OCI-LY7 (cell line): ENCODE data around the gene TAS2R38. TPM values are rescaled to one million over a fixed set of nuclear protein-coding genes. Genes with fewer than 3 reads are reported as not detected.
"Not testable (repeated sequence)": the region's sequence is repeated elsewhere in the genome, so short reads cannot be mapped to it uniquely, and the experiment has no call there.

Experiments used
- BruUV-seq: library from RNA; stranded (reverse); fragments of 400-500 nt; replicated peaks from 2 replicates; lab custom pipeline; 2021; lab: Mats Ljungman, UMichigan
- CTCF ChIA-PET: fragments of 300-600 bp; sonication (Branson Sonifier 250); formaldehyde crosslinking; loops from one replicate; lab custom pipeline; 2022; ENCODE audit warnings: antibody characterized with exemption; ENCODE audit not compliant: unreplicated experiment; lab: Charles Lee
- POLR2A ChIA-PET: fragments of 300-600 bp; sonication (Branson Sonifier 250); formaldehyde crosslinking; loops from one replicate; lab custom pipeline; 2022; ENCODE audit warnings: antibody characterized with exemption; lab: Charles Lee
- DNase-seq: peaks from one replicate; pipeline ENCODE4 v3.0.0-alpha.2; 2015; ENCODE audit warnings: low spot score
- H2AFZ ChIP-seq: fragments of 200-600 bp; sonication (generic), shearing (Covaris generic); 2 replicates; pipeline ENCODE4 v1.6.1; 2014; ENCODE audit warnings: mild to moderate bottlenecking, antibody characterized with exemption, low read length, moderate library complexity
- H3K27ac ChIP-seq: fragments of 200-600 bp; sonication (generic); 2 replicates; pipeline ENCODE4 v1.5.1; 2014; ENCODE audit warnings: mixed run types, low read depth, mild to moderate bottlenecking, moderate library complexity, low read length, inconsistent platforms; ENCODE audit not compliant: poor library complexity, severe bottlenecking
- H3K36me3 ChIP-seq: fragments of 200-600 bp; sonication (generic); 2 replicates; pipeline ENCODE4 v1.6.1; 2014; ENCODE audit warnings: mild to moderate bottlenecking, antibody characterized with exemption, low read length, moderate library complexity, mixed read lengths; ENCODE audit not compliant: insufficient read depth
- H3K4me1 ChIP-seq: fragments of 200-600 bp; sonication (generic); 2 replicates; pipeline ENCODE4 v1.5.1; 2014; ENCODE audit warnings: mild to moderate bottlenecking, low read length; ENCODE audit not compliant: insufficient read depth, poor library complexity, severe bottlenecking
- H3K4me2 ChIP-seq: fragments of 200-600 bp; sonication (generic); 2 replicates; pipeline ENCODE4 v1.6.1; 2014; ENCODE audit warnings: mild to moderate bottlenecking, low read length
- H3K4me3 ChIP-seq: fragments of 200-600 bp; sonication (generic); 2 replicates; pipeline ENCODE4 v1.5.1; 2014; ENCODE audit warnings: mild to moderate bottlenecking, low read depth, low read length; ENCODE audit not compliant: poor library complexity, severe bottlenecking
- H3K79me2 ChIP-seq: fragments of 200-600 bp; sonication (generic); 2 replicates; pipeline ENCODE4 v1.6.1; 2016; ENCODE audit warnings: low read depth, mild to moderate bottlenecking, low read length, moderate library complexity, mixed read lengths; ENCODE audit not compliant: insufficient read depth
- H3K9me2 ChIP-seq: fragments of 200-600 bp; sonication (generic); 2 replicates; pipeline ENCODE4 v1.6.1; 2016; ENCODE audit warnings: mild to moderate bottlenecking, low read length, mixed read lengths; ENCODE audit not compliant: insufficient read depth
- H3K9me3 ChIP-seq: fragments of 200-600 bp; sonication (generic); 2 replicates; pipeline ENCODE4 v1.6.1; 2014; ENCODE audit warnings: mild to moderate bottlenecking, mixed run types, low read length, mixed read lengths
- H4K20me1 ChIP-seq: fragments of 200-600 bp; sonication (generic); 2 replicates; pipeline ENCODE4 v1.6.1; 2014; ENCODE audit warnings: mild to moderate bottlenecking, antibody characterized with exemption, low read length, moderate library complexity, mixed read lengths; ENCODE audit not compliant: insufficient read depth
- CTCF ChIP-seq: fragments of 200-600 bp; sonication (generic); conservative IDR thresholded peaks from 2 replicates; pipeline ENCODE4 v1.5.1; 2014; ENCODE audit warnings: mild to moderate bottlenecking, antibody characterized with exemption, low read length, moderate library complexity, mixed read lengths
- EZH2phosphoT487 ChIP-seq: fragments of 200-600 bp; sonication (generic); IDR thresholded peaks from 2 replicates; pipeline ENCODE4 v1.6.1; 2018; ENCODE audit warnings: low read depth, borderline replicate concordance, mild to moderate bottlenecking, mixed run types, antibody characterized with exemption, low read length, moderate library complexity, mixed read lengths
- intact Hi-C: fragments of 100-400 bp; cut with micrococcal nuclease; formaldehyde crosslinking; loops from one replicate; pipeline ENCODE4 v1.10.0; 2022; ENCODE audit not compliant: unreplicated experiment
- total RNA-seq, 2 experiments: library from RNA; depleted of rRNA in 1 of 2; stranded (reverse); fragments of >200 nt in 1 of 2; shearing (Covaris generic) in 1 of 2; gene quantifications; 2 replicates each; pipeline ENCODE4 v1.2.3, GENCODE V29; 2014 to 2022

Gene TAS2R38
- total RNA-seq, 2 experiments from 2014 or later: not detected

DNA sequence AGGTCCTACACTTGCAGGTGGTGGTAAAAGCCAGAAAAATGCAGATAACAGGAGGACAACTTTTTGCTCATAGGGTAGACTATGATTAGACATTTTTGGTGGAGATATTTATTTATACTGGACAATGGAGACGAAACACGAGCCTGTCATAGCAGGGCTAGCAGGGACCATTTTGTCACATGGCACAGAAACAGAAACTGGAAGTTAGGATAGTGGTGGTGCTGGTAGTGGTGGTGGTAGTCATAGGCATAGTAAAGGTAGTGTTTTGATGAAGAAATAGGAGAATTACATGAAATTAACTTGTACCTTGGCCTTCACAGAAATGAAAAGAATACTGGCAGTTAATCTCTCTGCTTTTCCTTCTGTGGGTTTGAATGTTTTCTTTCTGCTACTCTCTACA, 13.3 kb upstream of the TAS2R38 start:
- TF ChIP-seq EZH2phosphoT487 (no peak), CTCF (no peak)
- H2AFZ ChIP-seq: no peak overlapping the region
- no peak overlapping the region for H3K4me3 ChIP-seq
- ChIA-PET CTCF (no interaction called here), POLR2A (no interaction called here)
- H3K9me2 ChIP-seq: no peaks in the 10 kb centered on the region
- H3K4me1 ChIP-seq: no peaks in the 10 kb centered on the region
- BruUV-seq: no TSS peak
- no peaks in the 10 kb centered on the region for H3K9me3 ChIP-seq
- H4K20me1 ChIP-seq: no peaks in the 10 kb centered on the region
- H3K4me2 ChIP-seq: no peak overlapping the region
- no peak for DNase-seq
- intact Hi-C loops: no loop called here
- no peaks in the 10 kb centered on the region for H3K79me2 ChIP-seq
- H3K36me3 ChIP-seq: no peaks in the 10 kb centered on the region
- H3K27ac ChIP-seq: no peak overlapping the region

GRCh38 chr7:141985926-141986325, 12.4 kb upstream of the TAS2R38 start:
- BruUV-seq, POLR2A ChIA-PET, CTCF ChIA-PET: not testable (repeated sequence)

GRCh38 chr7:141979568-141979967, 6.0 kb upstream of the TAS2R38 start:
- H3K36me3 ChIP-seq: no peaks in the 10 kb centered on the region
- POLR2A ChIA-PET: no interaction called here
- no peak overlapping the region for H3K4me2 ChIP-seq
- intact Hi-C loops: loop anchor here (5.0 kb wide), 1 partner anchor 53 kb away; no protein-coding TSS in a partner anchor
- CTCF ChIA-PET: no interaction called here
- peaks cover 11% of the 10 kb centered on the region for H3K4me1 ChIP-seq
- BruUV-seq: no TSS peak
- H4K20me1 ChIP-seq: no peaks in the 10 kb centered on the region
- TF ChIP-seq CTCF (no peak), EZH2phosphoT487 (no peak)
- no peak overlapping the region for H3K4me3 ChIP-seq
- no peaks in the 10 kb centered on the region for H3K9me3 ChIP-seq
- no peaks in the 10 kb centered on the region for H3K79me2 ChIP-seq
- no peaks in the 10 kb centered on the region for H3K9me2 ChIP-seq
- no peak overlapping the region for H3K27ac ChIP-seq
- no peak overlapping the region for H2AFZ ChIP-seq
- peak; percentile 29 for DNase-seq

More at GRCh38 chr7:141985926-141986325, 12.4 kb upstream of the TAS2R38 start:
- H3K36me3 ChIP-seq, DNase-seq, H3K9me3 ChIP-seq, intact Hi-C loops, H3K27ac ChIP-seq, H3K4me1 ChIP-seq, H4K20me1 ChIP-seq, H3K4me2 ChIP-seq, H3K79me2 ChIP-seq, H3K9me2 ChIP-seq, H2AFZ ChIP-seq, H3K4me3 ChIP-seq: not testable (repeated sequence)
